ENCODE data around the gene TAOK2. TPM values are rescaled to one million over a fixed set of nuclear protein-coding genes. Genes with fewer than 3 reads are reported as not detected.

Gene TAOK2
- polyA plus RNA-seq, 2 of the 4 experiments (the other 2 are of a cell fraction) = 13.7 to 30.8 TPM

DNA sequence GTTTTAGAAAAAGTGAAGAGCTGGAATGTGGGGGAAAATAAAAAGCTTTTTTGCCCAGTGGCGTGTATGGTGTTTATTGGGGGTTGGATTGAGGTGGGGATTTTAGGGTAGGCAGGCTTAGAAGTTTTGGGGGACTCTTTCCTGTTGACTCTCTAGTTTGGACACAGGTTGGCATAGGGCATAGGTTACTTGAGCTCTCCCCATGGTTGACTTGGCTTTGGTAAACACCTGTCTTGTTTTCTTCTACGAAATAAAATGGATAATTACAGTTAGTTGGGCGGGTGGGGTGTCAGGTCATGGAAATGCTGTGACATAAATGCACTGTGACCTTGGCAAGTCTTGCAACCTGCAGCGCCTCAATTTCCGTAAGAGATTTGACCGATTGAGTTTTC is 680 bp upstream of the TAOK2 start:
- DNase-seq (ENCODE audit: low read depth in 1 of 2, low spot score in 1 of 2) = no peak
- peaks cover 19% of the 10 kb centered on the region for H3K4me1 ChIP-seq
- FAIRE-seq = no peak
- 88% methylated on average over 6 of the region's 6 CpGs for WGBS (ENCODE audit: missing lambda C conversion rate)
- no peak for ATAC-seq
- no peak overlapping the region for H3K4me3 ChIP-seq
- POLR2A ChIA-PET = interaction anchor here (0.9 to 2.0 kb wide), 13 partner anchors 10 to 162 kb away, joined by 3 to 27 read pairs (median 5); partner anchors contain the start of genes ASPHD1, HIRIP3, INO80E and KCTD13
- CTCF ChIA-PET = interaction anchor here (0.6 to 2.7 kb wide), 16 partner anchors 11 to 274 kb away, joined by 3 to 18 read pairs (median 4); partner anchors contain the start of genes C16orf92, KCTD13, TLCD3B and TMEM219
- TF ChIP-seq HOXA7 (CRISPR knock-in tag; IDR thresholded peaks at IDR 0.05) (no peak), PHF8 (IDR thresholded peaks at IDR 0.05; ENCODE audit: borderline replicate concordance, low read depth) (no peak), KDM5A (IDR thresholded peaks at IDR 0.05) (no peak), FOSL2 (IDR thresholded peaks at IDR 0.05) (no peak), FOSL2 (CRISPR knock-in tag; IDR thresholded peaks at IDR 0.05) (no peak)
- H3K9me3 ChIP-seq = peaks cover 4% of the 10 kb centered on the region; the same call in 1 of the 3 replicates
- H3K27ac ChIP-seq = peak overlapping the region; percentile 90 to 98; a peak in 5 of 6 replicates
- H3K4me2 ChIP-seq = no peak overlapping the region

DNA sequence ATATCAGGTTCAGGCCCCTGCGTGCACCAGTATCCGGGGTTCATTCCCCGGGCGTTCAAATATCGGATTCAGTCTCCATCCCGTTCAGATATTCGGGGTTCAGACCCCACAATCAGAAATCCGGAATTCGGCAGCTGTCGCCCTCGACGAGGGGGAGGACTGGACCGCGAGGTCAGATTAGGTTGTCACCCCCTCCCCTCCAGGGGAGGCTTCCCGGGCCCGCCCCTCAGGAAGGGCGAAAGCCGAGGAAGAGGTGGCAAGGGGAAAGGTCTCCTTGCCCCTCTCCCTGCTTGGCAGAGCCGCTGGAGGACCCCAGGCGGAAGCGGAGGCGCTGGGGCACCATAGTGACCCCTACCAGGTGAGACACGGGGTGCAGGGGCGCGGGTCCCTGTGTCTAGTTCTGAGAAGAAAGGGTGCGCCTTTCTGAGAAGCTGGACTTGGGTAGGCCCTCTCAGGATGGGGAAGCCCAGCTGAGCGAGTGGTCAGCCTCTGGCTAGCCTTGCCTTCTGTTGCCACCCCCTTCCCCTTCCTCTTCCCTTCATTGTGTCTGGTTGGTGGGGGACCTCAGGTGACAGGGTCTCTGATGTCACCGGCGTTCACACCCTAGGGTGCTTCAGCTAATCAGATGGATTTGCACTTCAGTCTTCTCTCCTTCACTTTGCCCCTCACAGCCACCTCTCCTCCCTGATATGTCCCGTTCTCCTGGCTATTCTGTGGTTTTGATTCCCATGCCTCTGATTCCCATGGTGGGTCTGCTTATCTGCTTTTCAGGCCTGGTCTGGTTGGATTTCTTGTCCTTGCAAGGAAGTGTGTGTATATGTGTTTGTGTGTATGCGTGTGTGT is 844 bp downstream of the TAOK2 start:
- H3K4me2 ChIP-seq = peak overlapping the region; percentile 97
- ChIA-PET CTCF (interaction anchor here (0.6 to 2.7 kb wide), 11 partner anchors 9 to 126 kb away, joined by 3 to 18 read pairs (median 3); partner anchors contain the start of genes TBX6, TLCD3B and TMEM219), POLR2A (interaction anchor here (1.4 to 1.9 kb wide), 2 partner anchors 73 to 75 kb away, joined by 3 to 12 read pairs; partner anchors contain the start of genes ASPHD1 and SEZ6L2)
- ATAC-seq = peak in 1 of 2 experiments; percentile 3; a peak in 3 of 6 replicates
- WGBS (ENCODE audit: missing lambda C conversion rate) = 6% methylated on average over 21 of the region's 31 CpGs
- H3K27ac ChIP-seq = peak overlapping the region; percentile 90 to 98
- FAIRE-seq = no peak
- H3K9me3 ChIP-seq = peaks cover 4% of the 10 kb centered on the region; the same call in 1 of the 3 replicates
- peaks cover 19% of the 10 kb centered on the region for H3K4me1 ChIP-seq
- peak in 1 of 2 experiments; percentile 27 for DNase-seq (ENCODE audit: low read depth in 1 of 2, low spot score in 1 of 2)
- peak overlapping the region; percentile 67 for H3K4me3 ChIP-seq
- TF ChIP-seq HEYL (CRISPR knock-in tag; IDR thresholded peaks at IDR 0.05) (no peak), JUN (IDR thresholded peaks at IDR 0.05) (no peak), EHF (CRISPR knock-in tag; IDR thresholded peaks at IDR 0.05) (no peak), HOXB13 (CRISPR knock-in tag; IDR thresholded peaks at IDR 0.05; ENCODE audit: low read depth) (no peak), CEBPB (IDR thresholded peaks at IDR 0.05) (no peak)

DNA sequence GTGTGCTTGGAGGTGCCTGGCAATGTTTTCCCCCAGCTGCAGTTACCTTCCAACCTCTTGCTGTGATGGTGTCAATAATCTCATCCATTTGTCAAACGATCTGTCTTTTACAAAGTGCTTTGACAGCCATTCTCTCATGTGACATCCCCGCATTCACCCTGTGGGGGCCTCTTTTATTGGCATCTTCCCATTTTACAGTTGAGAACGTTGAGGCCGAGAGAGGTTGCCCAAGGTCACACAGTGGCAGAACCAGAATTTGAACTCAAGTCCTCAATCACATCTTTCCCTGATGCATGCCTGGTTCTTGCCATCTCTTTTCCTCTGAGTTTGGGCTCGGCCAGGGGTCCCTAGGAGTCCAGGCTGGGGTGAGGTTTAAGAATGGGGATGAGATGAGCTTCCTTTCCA is 1.5 kb downstream of the TAOK2 start:
- TF ChIP-seq HOXB13 (CRISPR knock-in tag; IDR thresholded peaks at IDR 0.05; ENCODE audit: low read depth) = no peak
- TF ChIP-seq RNF2 (IDR thresholded peaks at IDR 0.05; ENCODE audit: borderline replicate concordance, low read depth) = no peak
- no peak for TF ChIP-seq POLR2AphosphoS2 (conservative IDR thresholded peaks at IDR 0.05; ENCODE audit: low read length)
- no peak for TF ChIP-seq MYC (IDR thresholded peaks at IDR 0.05; ENCODE audit: borderline replicate concordance, low read length)
- TF ChIP-seq SMC3 (IDR thresholded peaks at IDR 0.05) = no peak
- TF ChIP-seq ESRRA (IDR thresholded peaks at IDR 0.05; ENCODE audit: borderline replicate concordance, low read length) = peak; percentile 100
- TF ChIP-seq, protein P1, sequence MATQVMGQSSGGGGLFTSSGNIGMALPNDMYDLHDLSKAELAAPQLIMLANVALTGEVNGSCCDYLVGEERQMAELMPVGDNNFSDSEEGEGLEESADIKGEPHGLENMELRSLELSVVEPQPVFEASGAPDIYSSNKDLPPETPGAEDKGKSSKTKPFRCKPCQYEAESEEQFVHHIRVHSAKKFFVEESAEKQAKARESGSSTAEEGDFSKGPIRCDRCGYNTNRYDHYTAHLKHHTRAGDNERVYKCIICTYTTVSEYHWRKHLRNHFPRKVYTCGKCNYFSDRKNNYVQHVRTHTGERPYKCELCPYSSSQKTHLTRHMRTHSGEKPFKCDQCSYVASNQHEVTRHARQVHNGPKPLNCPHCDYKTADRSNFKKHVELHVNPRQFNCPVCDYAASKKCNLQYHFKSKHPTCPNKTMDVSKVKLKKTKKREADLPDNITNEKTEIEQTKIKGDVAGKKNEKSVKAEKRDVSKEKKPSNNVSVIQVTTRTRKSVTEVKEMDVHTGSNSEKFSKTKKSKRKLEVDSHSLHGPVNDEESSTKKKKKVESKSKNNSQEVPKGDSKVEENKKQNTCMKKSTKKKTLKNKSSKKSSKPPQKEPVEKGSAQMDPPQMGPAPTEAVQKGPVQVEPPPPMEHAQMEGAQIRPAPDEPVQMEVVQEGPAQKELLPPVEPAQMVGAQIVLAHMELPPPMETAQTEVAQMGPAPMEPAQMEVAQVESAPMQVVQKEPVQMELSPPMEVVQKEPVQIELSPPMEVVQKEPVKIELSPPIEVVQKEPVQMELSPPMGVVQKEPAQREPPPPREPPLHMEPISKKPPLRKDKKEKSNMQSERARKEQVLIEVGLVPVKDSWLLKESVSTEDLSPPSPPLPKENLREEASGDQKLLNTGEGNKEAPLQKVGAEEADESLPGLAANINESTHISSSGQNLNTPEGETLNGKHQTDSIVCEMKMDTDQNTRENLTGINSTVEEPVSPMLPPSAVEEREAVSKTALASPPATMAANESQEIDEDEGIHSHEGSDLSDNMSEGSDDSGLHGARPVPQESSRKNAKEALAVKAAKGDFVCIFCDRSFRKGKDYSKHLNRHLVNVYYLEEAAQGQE (IDR thresholded peaks at IDR 0.05) = no peak
- peak; percentile 55; the same call in 1 of the 2 replicates for TF ChIP-seq KDM1A (IDR thresholded peaks at IDR 0.05; ENCODE audit: low read depth)
- no peak for TF ChIP-seq RAD21 (conservative IDR thresholded peaks at IDR 0.05 in 1 of 2, IDR thresholded peaks at IDR 0.05 in 1 of 2)
- FAIRE-seq = no peak
- Histone ChIP-seq H3K4me2 (peak overlapping the region; percentile 97), H3K27ac (peak overlapping the region; percentile 90 to 98; a peak in 4 of 6 replicates), H3K4me3 (peak overlapping the region; percentile 67), H3K4me1 (peaks cover 19% of the 10 kb centered on the region), H3K9me3 (peaks cover 4% of the 10 kb centered on the region; the same call in 1 of the 3 replicates)
- CTCF ChIA-PET = interaction anchor here (0.6 to 2.0 kb wide), 9 partner anchors 8 to 150 kb away, joined by 3 to 7 read pairs (median 3); partner anchors contain the start of gene TMEM219
- ATAC-seq = no peak
- no peak for DNase-seq (ENCODE audit: low read depth in 1 of 2, low spot score in 1 of 2)
- 84% methylated on average over 5 of the region's 5 CpGs for WGBS (ENCODE audit: missing lambda C conversion rate)
- POLR2A ChIA-PET = no interaction called here

Measured in A549 (cell line).